Stimulated activated CD8-positive, alpha-beta memory T cell treated with anti-CD3 and anti-CD28 coated beads, Interleukin-4, amount 100 ng/mL, for 24 hours (primary cell): ENCODE data around the gene CREB3L4.
A peak's percentile ranks its signal among the peaks of the same experiment; 100 is the strongest.
"Not testable (repeated sequence)": the region's sequence is repeated elsewhere in the genome, so short reads cannot be mapped to it uniquely, and the experiment has no call there.

Source experiments
- DNase-seq: peaks from one replicate; pipeline ENCODE4 v3.0.0-alpha.2; 2020; ENCODE audit warnings: low read depth

The CREB3L4 gene

GRCh38 chr1:153959454-153959853 lies 8.2 kb upstream of the CREB3L4 start:
- no peak for DNase-seq

- no peak for DNase-seq
These were observed 7.5 kb upstream of the CREB3L4 start for GRCh38 chr1:153960206-153960605.

- DNase-seq = no peak
These were observed 6.3 kb upstream of the CREB3L4 start for GRCh38 chr1:153961421-153961820.

GRCh38 chr1:153962088-153963029 lies 5.3 kb upstream of the CREB3L4 start:
- no peak for DNase-seq

DNA sequence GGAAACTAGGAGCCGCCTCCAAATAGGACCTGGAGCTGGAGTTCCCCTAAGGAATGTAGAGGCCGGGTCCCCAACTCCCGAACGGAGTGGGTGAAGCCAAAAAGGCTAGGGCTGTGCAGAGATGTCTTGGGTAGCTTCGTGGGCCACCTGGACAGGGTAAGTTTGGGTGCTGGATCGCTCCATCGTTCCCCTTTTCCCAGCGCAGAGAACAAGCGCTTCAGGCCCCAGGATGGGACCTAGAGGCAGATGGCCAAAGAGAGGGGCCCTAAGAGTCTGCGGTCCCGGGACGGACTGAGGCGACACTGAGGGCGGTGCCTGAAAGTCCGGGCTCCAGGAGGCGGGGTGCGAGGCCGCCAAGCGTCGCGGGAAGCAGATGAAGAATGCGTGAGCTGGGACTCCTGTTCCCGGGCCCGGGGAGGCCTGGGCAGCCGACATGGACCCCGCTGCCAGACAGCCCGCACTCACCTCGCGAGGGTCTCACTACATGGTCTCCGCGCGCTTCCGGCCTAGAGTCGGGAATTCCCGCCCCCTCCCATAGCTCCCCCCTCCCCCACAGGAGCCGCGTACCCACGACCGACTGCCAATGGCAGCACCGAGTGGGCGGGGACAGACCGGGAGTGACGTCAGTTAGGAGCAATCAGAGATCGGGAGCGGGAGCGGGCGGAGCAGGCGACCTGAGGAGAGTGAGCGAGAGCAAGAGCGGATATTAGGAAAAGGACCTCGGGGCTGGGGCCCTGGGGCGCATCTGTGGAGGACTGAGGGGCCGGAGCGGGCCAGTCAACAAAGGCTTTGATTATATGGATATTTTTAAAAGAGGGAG lies 4.5 kb upstream of the CREB3L4 start, which contains the start of gene SLC39A1:
Gene SLC39A1, minus strand, starts transcription at position 508 of the 820 bp plus-strand sequence. CDS start 822 bp downstream, outside the sequence.
- peak; percentile 90 for DNase-seq

GRCh38 chr1:153963850-153964331 lies 3.8 kb upstream of the CREB3L4 start:
- DNase-seq = no peak

DNA sequence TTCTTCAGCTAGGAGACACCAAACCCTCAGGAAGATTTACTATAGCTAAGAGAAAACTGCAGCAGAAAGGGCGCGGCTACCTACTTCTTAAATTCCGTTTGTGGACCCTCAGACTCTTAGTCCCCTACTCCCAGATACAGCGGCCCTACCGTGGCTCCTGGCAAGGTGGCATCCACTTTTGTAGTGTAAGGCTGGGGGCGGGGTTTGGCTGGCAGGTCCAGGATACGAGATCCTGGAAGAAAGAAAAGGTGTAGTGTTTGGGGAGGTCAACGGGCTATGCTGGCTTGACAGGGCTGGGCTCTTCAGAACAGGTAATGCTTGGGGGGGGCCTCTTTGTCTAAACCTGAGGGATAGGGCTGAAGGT lies 280 bp downstream of the CREB3L4 start:
- DNase-seq = no peak

GRCh38 chr1:153968408-153968807 lies 706 bp downstream of the CREB3L4 start:
- no peak for DNase-seq

DNA sequence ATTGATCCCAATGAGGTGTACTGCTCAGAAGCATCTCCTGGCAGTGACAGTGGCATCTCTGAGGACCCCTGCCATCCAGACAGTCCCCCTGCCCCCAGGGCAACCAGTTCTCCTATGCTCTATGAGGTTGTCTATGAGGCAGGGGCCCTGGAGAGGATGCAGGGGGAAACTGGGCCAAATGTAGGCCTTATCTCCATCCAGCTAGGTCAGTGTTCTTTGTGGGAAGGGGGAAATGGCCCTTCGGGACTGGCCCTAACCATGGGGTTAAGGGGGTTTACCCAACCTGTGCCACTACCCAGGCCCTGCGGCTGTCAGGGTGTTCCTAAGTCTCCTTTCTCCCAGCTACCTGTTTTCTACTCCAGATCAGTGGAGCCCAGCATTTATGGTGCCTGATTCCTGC lies 1.3 kb downstream of the CREB3L4 start:
- DNase-seq = no peak

GRCh38 chr1:153970346-153970745 lies 2.6 kb downstream of the CREB3L4 start:
- no peak for DNase-seq

DNA sequence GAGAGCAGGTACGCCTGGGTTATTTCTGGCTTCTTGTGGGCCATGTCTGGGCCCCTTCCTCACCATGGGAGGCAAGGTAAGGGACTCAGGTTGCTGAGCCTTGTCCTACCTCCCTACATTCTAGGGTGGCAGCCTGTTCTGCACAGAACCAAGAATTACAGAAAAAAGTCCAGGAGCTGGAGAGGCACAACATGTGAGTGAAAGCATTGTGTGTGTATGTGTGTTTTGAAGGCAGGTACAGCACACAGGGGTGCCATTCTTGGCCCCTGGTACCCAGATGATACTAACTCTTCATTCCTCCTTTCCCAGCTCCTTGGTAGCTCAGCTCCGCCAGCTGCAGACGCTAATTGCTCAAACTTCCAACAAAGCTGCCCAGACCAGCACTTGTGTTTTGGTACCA lies 5.4 kb downstream of the CREB3L4 start:
- DNase-seq = no peak

- no peak for DNase-seq
These were observed 5.8 kb downstream of the CREB3L4 start for GRCh38 chr1:153973525-153973924.

- DNase-seq = no peak
These were observed 9.1 kb downstream of the CREB3L4 start for GRCh38 chr1:153976819-153977249.

GRCh38 chr1:153977250-153978240 lies 9.8 kb downstream of the CREB3L4 start, which contains the start of gene JTB:
Gene JTB (minus strand): TSS chr1:153977674. CDS start chr1:153977252, 422 bp downstream.
- DNase-seq = peak; percentile 82

DNA sequence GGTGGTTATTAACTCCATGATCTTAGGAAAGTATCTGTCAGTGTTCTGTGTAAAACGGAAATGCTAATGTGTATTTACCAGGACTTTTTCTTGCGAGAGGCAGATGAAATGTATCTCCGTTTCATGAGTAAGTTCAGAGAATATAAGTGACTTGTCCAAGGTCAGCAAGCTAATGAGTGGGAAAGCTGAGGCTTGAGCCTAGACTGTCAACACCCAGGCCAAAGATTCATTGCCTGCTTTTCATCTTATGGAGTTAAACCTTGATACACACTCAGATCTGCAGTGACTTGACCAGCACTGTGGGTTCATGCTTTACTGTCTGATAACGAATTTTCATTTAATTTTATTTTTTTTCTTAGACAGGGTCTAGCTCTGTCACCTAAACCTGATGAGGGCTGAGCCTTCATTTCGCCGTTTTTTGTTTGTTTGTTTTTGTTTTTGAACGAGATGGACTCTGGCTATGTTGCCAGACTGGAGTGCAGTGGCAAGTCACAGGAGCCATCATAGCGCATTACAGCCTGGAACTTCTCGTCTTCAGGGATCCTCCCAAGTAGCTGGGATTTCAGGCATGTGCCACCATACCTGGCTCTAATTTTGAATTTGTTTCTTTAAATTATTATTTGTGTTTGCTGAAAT lies 10.7 kb downstream of the CREB3L4 start:
- no peak for DNase-seq

DNA sequence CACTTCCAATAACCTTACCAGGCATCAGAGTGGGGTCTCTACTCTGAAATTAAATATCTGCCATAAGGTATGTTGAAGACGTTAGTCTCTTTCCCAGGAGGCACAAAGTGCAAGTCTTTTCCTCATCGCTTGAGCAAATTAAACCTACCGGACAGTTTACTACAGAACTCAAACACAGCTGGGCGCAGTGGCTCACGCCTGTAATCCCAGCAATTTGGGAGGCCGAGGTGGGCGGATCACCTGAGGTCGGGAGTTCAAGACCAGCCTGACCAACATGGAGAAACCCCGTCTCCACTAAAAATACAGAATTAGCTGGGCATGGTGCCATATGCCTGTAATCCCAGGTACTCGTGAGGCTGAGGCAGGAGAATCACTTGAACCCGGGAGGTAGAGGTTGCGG lies 11.4 kb downstream of the CREB3L4 start:
- DNase-seq = not testable (repeated sequence)

DNA sequence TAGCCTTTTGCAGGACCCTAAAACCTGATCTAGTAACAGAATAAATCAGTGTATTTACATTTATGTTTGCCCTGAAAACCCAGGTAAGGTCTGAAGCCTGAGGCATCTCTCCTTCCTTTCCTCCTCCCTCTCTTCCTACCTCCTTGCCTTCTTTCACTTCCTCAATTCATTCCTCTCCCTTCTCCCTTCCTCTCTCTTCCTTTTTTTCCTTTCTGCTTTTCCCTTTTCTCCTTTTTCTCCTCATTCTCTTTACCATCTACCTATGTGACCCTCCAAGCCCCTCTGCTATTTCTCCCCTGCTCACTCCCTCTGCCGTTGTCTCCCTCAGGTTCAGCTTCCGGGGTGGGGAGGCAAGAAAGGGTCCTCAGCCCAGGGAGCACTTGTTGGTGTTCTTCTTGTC lies 14.0 kb downstream of the CREB3L4 start:
- not testable (repeated sequence) for DNase-seq

- DNase-seq = no peak
These were observed 16.6 kb downstream of the CREB3L4 start for GRCh38 chr1:153984123-153984894.

DNA sequence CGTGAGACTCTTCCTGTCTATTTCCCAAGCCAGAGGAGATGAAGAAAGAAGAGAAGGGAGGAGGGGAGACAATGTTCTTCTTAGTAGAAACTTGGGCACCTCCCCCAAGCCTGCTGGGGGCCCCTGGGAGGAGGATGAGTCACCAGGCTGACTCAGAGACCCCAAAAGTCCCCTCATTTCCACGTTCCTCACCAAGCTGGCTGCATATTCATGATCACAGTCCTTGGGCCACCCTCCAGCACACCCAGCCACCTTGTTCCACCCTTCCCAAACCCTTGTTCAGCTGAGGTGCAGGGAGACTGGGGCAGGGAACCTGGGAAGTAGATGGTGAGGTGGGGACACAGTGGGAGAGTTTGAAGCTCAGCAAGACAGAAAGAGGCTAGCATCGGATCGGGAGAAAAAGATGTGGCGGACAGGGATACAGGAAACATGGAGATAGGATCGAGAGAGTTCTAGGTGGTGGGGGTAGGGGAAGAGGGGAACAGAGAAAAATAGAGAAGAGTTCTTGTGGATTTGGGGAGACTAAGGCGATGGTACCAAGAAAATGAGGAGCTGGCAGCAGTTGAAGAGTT lies 17.7 kb downstream of the CREB3L4 start:
- DNase-seq = peak; percentile 42
